ENCODE data around the gene AIFM2. TPM values are rescaled to one million over a fixed set of nuclear protein-coding genes. Genes with fewer than 3 reads are reported as not detected.

AIFM2 gene
- total and polyA plus RNA-seq, 2 donors (not counting 3 experiments of a cell fraction or from before 2014, with no cell fraction given) = 6.9 to 8.7 TPM

- intact Hi-C loops (cut with micrococcal nuclease) = no loop called here
- Histone ChIP-seq H4K20me1 (replicated peaks; ENCODE audit: control insufficient read depth, extremely low read depth, insufficient read depth, low read length) (no peaks in the 10 kb centered on the region), H3K79me2 (ENCODE audit: control insufficient read depth, insufficient read depth, low read length) (no peaks in the 10 kb centered on the region), H3K4me3 (replicated peaks in 1 of 3; ENCODE audit: insufficient read depth in 1 of 3, low read depth in 1 of 3, low read length in 3 of 3) (no peak overlapping the region), H2AFZ (ENCODE audit: low read depth, low read length) (no peak overlapping the region), H3K9ac (replicated peaks; ENCODE audit: extremely low read depth, insufficient read depth, low read length) (no peak overlapping the region), H3K27ac (ENCODE audit: insufficient read depth, low read depth, low read length) (no peak overlapping the region), H3K9me1 (replicated peaks; ENCODE audit: control insufficient read depth, extremely low read depth, insufficient read depth, low read length) (no peaks in the 10 kb centered on the region), H3K27me3 (ENCODE audit: control insufficient read depth in 2 of 2, insufficient read depth in 2 of 2, low read length in 2 of 2) (no peaks in the 10 kb centered on the region), H3K4me1 (ENCODE audit: control insufficient read depth, extremely low read depth, insufficient read depth, low read length) (no peaks in the 10 kb centered on the region), H3K9me3 (replicated peaks; ENCODE audit: control insufficient read depth, insufficient read depth, low read length) (no peaks in the 10 kb centered on the region), H3K36me3 (ENCODE audit: control insufficient read depth in 2 of 2, extremely low read depth in 1 of 2, insufficient read depth in 2 of 2, low read length in 2 of 2) (no peaks in the 10 kb centered on the region), H3K4me2 (ENCODE audit: insufficient read depth, low read length) (no peak overlapping the region)
- no peak for FAIRE-seq
- dilution Hi-C loops (cut with MboI; ENCODE audit: extremely low pct_ligation_motif_present, low sequenced_read_pairs) = no loop called here
- ChIA-PET POLR2A (interaction anchor here (0.6 kb wide), 1 partner anchor 21 kb away, joined by 7 read pairs; no protein-coding TSS in a partner anchor), CTCF (interaction anchor here (0.6 to 5.9 kb wide), 2 partner anchors 23 to 430 kb away, joined by 3 to 35 read pairs; no protein-coding TSS in a partner anchor)
- TF ChIP-seq GATA2 (IDR thresholded peaks at IDR 0.05; ENCODE audit: insufficient read depth, insufficient read length, low read depth, low read length) (no peak), EZH2 (IDR thresholded peaks at IDR 0.05; ENCODE audit: borderline replicate concordance, low read depth, low read length, severe bottlenecking) (no peak), CTCF (IDR thresholded peaks at IDR 0.05; ENCODE audit: extremely low read depth in 1 of 2, insufficient read depth in 1 of 2, low read depth in 1 of 2, low read length in 2 of 2) (no peak), POLR2AphosphoS5 (IDR thresholded peaks at IDR 0.05; ENCODE audit: insufficient read depth, low read depth, low read length) (no peak), MYC (IDR thresholded peaks at IDR 0.05; ENCODE audit: low read depth, low read length) (no peak), FOS (IDR thresholded peaks at IDR 0.05; ENCODE audit: borderline replicate concordance, insufficient read depth, low read length) (no peak), POLR2A (IDR thresholded peaks at IDR 0.05; ENCODE audit: low read depth, low read length) (no peak), MAX (IDR thresholded peaks at IDR 0.05; ENCODE audit: insufficient read depth, insufficient read length) (no peak), JUN (IDR thresholded peaks at IDR 0.05; ENCODE audit: borderline replicate concordance, insufficient read depth, insufficient read length, low read depth) (no peak)
- DNase-seq (ENCODE audit: low read depth, low spot score) = no peak
- BruUV-seq (replicated peaks) = no TSS peak
Observed at GRCh38 chr10:70139151-70139996, 6.7 kb upstream of the AIFM2 start.

All from endothelial cell of umbilical vein (primary cell).